HG03103 (cell line): ENCODE data around the gene RIC8B.
"Not testable (repeated sequence)": the region's sequence is repeated elsewhere in the genome, so short reads cannot be mapped to it uniquely, and the experiment has no call there.

Source experiments
- ATAC-seq: cut with Tn5 transposase; IDR thresholded peaks from one replicate; pipeline ENCODE4 v1.9.1; 2021; ENCODE audit warnings: low read depth; ENCODE audit not compliant: unreplicated experiment

Gene RIC8B, protein sequence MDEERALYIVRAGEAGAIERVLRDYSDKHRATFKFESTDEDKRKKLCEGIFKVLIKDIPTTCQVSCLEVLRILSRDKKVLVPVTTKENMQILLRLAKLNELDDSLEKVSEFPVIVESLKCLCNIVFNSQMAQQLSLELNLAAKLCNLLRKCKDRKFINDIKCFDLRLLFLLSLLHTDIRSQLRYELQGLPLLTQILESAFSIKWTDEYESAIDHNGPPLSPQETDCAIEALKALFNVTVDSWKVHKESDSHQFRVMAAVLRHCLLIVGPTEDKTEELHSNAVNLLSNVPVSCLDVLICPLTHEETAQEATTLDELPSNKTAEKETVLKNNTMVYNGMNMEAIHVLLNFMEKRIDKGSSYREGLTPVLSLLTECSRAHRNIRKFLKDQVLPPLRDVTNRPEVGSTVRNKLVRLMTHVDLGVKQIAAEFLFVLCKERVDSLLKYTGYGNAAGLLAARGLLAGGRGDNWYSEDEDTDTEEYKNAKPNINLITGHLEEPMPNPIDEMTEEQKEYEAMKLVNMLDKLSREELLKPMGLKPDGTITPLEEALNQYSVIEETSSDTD

GRCh38 chr12:106774005-106774807, at the start of gene RIC8B:
RIC8B (plus strand) TSS chr12:106774682; CDS start chr12:106774746, 64 bp downstream.
- ATAC-seq, result peak; percentile 77

DNA sequence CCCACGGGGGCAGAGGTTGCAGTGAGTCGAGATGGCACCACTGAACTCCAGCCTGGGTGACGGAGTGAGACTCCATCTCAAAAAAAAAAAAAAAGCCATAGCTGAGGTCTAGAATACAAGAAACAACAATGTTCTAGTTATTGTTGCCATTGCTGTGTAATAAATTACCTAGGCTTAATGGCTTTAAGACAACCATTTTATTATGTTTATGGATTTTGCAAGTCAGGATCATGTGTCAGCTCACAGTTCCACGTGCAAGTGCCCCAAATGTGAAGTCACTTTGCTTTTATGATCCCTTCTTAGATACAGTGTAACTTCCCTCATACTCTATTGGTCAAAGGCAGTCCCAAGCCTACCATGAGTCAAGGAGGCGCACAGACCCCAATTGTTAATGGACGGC, 49.5 kb upstream of the RIC8B start:
- ATAC-seq, result no peak

DNA sequence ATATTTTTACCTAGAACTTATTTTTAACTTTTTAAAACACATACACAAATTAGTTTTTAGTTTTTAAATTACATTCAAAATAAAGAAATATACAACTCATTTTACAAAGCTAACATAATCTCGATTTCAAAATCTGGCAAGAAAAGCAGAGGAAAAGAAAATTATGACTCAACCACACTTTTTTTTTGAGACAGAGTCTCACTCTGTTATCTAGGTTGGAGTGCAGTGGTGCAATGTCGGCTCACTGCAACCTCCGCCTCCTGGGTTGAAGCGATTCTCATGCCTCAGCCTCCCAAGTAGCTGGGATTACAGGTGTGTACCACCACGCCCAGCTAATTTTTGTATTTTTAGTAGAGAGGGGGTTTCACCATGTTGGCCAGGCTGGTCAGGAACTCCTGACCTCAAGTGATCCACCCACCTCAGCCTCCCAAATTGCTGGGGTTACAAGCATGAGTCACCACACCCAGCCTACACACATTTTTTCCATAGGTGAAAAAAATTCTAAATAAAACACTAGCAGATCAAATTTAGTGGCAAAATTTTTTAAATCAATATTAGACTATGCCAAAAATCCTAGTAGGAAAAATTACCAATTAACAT, 47.8 kb upstream of the RIC8B start:
- ATAC-seq, result not testable (repeated sequence)

- no peak for ATAC-seq
These were observed 44.9 kb upstream of the RIC8B start for GRCh38 chr12:106729611-106730010.

DNA sequence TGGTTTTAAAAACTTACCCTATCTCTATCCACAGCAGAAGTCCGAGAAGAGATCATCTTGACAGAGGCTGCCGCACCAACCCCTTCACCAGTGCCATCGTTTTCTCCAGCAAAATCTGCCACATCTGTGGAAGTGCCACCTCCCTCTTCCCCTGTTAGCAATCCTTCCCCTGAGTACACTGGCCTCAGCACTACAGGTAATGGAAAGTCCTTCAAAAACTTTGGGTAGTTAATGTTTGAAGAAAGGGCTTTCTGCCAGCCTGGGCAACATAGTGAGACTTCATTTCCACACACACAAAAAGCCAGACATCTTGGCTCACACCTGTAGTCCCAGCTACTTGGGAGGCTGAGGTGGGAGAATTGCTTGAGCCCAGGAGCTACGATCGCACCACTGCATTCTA, 41.6 kb upstream of the RIC8B start:
- ATAC-seq, result no peak

DNA sequence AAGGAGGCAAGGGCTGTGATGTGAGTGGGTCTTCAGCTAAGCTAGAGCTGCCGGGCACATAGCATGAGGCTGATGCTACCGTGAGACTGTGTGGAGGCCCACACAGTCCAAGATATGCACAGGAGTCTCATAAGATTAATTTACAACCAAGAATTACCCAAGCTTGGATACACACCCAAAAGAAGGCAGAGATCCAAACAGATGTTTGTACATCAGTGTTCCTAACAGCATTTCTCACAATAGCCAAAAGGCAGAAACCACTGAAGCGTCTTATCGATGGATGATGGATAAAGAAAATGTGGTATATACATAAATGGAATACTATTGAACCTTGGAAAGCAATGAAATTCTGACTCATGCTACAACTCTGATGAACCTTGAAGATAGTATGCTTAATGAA, 40.8 kb upstream of the RIC8B start:
- no peak for ATAC-seq

GRCh38 chr12:106736051-106736957, 38.2 kb upstream of the RIC8B start:
- ATAC-seq, result no peak

DNA sequence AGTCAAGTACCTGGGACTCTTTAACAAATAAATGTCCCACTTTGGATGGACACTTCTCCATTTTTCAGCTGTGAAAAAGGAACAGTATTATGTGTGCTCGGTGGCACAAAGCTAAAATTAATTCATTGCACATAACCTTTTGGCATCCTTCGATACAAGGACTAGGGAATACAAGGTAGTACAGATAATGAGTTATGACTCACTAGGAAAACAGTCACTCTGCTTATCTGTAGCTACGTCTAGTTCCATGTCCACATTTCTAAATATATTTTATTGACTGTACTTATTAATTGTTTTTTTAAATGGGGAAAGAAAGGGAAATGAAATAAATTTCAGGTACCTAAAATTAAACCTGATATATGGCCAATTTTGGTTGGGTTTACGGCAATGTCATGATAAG, 35.2 kb upstream of the RIC8B start:
- no peak for ATAC-seq

DNA sequence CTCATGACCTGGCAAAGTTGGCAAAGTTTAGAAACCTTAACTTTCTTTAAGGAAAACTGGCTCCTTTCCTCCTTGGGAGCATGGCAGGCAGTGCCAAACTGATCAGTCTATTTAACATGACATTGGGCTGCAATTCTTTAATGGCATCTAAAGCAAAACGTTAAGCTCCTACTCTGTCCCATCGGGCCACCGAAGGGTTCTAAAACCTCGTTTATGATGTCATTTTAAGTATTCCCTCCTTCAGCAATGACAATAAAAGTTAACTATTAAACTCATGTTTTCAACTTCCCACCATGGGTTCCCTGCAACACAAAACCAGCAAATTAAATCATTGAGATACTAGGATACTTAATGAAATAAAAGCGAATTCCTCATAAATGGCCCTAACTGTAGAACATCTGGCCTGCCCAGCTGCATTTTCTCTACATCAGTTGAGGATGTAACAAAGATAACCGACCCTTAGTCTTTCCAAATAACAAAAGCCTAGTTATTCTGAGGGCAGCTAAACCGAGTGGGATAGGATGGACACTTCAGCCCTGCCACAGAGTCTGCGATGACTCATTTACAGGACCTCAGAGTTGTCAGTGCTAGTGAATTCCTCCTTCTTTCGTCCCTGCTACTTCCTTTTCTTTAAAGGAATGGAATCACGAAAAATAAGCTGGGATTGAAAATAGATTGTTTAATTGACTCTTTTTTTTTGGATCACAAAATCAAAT, 34.5 kb upstream of the RIC8B start:
- no peak for ATAC-seq

GRCh38 chr12:106740818-106741217, 33.7 kb upstream of the RIC8B start:
- no peak for ATAC-seq

- no peak for ATAC-seq
These were observed 33.2 kb upstream of the RIC8B start for GRCh38 chr12:106741247-106741646.

- ATAC-seq, result no peak
These were observed 31.1 kb upstream of the RIC8B start for GRCh38 chr12:106743270-106743988.

- no peak for ATAC-seq
These were observed 29.9 kb upstream of the RIC8B start for GRCh38 chr12:106744600-106744999.

DNA sequence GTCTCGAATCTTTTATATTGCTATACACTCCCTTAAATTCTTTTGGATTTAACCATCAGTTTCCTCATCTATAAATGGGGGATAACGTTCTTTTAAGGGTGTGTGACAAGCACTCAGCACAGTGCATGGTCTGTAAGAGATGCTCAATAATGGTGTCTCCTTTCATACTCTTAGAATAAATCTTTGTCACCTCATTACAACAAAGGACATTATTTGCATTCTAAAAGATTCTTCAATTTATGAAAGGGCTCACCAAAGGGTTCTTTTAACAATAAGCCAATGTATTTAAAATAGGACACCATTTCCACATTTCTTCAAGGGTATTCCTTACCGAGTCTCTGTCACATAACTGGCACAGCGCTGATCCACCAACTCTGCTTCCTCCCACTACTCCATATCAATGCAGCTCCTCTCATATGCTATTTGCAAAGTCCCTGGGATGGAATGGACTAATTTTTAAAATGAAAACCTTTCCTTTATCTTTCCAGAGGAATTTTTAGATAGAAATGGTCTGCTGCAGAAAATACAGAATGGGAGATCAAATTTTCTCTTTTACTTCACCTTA, 29.2 kb upstream of the RIC8B start:
- no peak for ATAC-seq

- no peak for ATAC-seq
These were observed 26.5 kb upstream of the RIC8B start for GRCh38 chr12:106747973-106748436.

GRCh38 chr12:106750524-106750923, 24.0 kb upstream of the RIC8B start:
- ATAC-seq, result no peak

GRCh38 chr12:106753526-106753925, 21.0 kb upstream of the RIC8B start:
- ATAC-seq, result peak; percentile 99

DNA sequence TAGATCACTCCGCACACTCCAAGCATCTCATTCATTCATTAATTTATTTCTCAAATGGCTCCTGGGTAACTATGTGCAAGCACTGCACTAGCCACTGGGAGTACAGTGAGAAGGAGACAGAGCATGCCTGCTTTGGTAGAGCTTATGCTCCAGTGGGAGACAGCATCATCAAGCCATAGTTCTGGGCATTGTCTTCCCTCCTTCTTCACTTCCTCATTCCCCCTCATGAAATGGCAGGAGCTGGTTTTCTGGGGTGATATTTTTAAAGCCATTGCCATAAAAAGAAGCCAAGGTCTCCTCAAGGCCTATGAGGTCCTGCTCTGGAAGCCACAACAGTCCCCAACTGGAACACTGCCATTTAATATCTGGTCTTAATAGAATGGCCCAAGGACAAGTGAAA, 20.2 kb upstream of the RIC8B start:
- ATAC-seq, result no peak
